Uterus (tissue), 4 donors: ENCODE measurements around the gene ERC2. TPM values are rescaled to one million over a fixed set of nuclear protein-coding genes. Genes with fewer than 3 reads are reported as not detected.

Experiments used
- DNase-seq, 2 donors: peaks; one replicate each; pipeline ENCODE4 v3.0.0-alpha.2; 2019 to 2020
- H3K27ac ChIP-seq, 2 donors: fragments of 200-600 bp; sonication (generic); 1 replicate in 1 of 2; 2 replicates in 1 of 2; pipeline ENCODE4 v1.5.1; 2016 to 2018
- H3K27me3 ChIP-seq, 2 donors: fragments of 200-600 bp; sonication (generic); one replicate each; pipeline ENCODE4 v1.5.1; 2018 to 2019; ENCODE audit warnings: control low read depth in 1 of 2
- H3K36me3 ChIP-seq, 2 donors: fragments of 200-600 bp; sonication (generic); one replicate each; pipeline ENCODE4 v1.5.1; 2019; ENCODE audit warnings: control low read depth in 1 of 2
- H3K4me1 ChIP-seq, 2 donors: fragments of 200-600 bp; sonication (generic); one replicate each; pipeline ENCODE4 v1.5.1; 2018 to 2019; ENCODE audit warnings: control low read depth in 1 of 2
- H3K4me3 ChIP-seq, 2 donors: fragments of 200-600 bp; sonication (generic); 1 replicate in 1 of 2; 2 replicates in 1 of 2; pipeline ENCODE4 v1.5.1; 2018 to 2019; ENCODE audit warnings: mild to moderate bottlenecking in 1 of 2
- H3K9me3 ChIP-seq, 2 donors: fragments of 200-600 bp; sonication (generic); one replicate each; pipeline ENCODE4 v1.5.1; 2019; ENCODE audit warnings: control low read depth in 1 of 2
- POLR2A ChIP-seq, 2 donors: fragments of 450-650 bp; IDR thresholded peaks; one replicate each; pipeline ENCODE4 v1.6.1; 2016; ENCODE audit warnings: antibody characterized with exemption in 2 of 2, mild to moderate bottlenecking in 1 of 2, moderate library complexity in 1 of 2
- intact Hi-C: fragments of 100-400 bp; cut with DNase I; formaldehyde crosslinking; loops from one replicate; pipeline ENCODE4 v1.15.1; 2023; ENCODE audit warnings: low total_unique reads
- total RNA-seq, 4 donors: library from RNA; depleted of rRNA in 3 of 4; stranded (reverse); fragments of >200 nt in 3 of 4; gene quantifications; one replicate each; pipeline versions ENCODE4 v1.1.0 to v1.2.4, GENCODE V29; 2014 to 2023
- TF ChIP-seq, protein P1 (sequence below), 4 experiments: fragments of 200-600 bp in 2 of 4; fragments of 450-650 bp in 2 of 4; sonication (generic) in 2 of 4; IDR thresholded peaks; one replicate each; pipeline ENCODE4 v1.5.1; 2016 to 2019; ENCODE audit warnings: antibody characterized with exemption in 4 of 4, mild to moderate bottlenecking in 2 of 4, moderate library complexity in 1 of 4
- donor health status: DM: yes; HTN: yes; CAD: no.

The ERC2 gene
- total RNA-seq, 4 donors from 2014 or later = 1.7 to 5.5 TPM; not detected in 2

DNA sequence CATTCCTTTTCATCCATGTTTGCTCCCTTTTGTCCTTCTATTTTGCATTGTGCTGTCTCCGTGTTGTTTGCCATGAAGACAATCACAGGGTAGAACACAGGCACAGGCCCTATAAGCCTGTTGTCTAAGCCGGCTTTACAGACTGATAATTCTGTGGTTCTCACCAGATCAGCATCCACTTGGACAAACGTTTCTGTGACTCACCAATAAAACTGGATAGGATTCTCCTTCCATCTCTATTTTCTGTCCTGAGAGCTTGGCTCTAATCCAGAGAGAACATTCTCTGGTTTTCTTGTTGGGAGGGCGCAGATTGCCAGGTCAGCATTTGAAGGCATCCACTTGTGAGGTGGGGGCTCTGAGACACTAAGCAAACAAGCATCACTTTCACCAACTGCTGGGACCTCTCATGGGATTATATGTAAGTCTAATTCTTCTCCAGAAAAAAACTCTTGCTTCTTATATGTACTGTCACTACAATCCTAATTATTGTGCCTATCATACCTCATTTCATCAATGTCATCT lies 101.6 kb downstream of the ERC2 start:
- H3K27ac ChIP-seq = no peak overlapping the region
- TF ChIP-seq, protein P1, sequence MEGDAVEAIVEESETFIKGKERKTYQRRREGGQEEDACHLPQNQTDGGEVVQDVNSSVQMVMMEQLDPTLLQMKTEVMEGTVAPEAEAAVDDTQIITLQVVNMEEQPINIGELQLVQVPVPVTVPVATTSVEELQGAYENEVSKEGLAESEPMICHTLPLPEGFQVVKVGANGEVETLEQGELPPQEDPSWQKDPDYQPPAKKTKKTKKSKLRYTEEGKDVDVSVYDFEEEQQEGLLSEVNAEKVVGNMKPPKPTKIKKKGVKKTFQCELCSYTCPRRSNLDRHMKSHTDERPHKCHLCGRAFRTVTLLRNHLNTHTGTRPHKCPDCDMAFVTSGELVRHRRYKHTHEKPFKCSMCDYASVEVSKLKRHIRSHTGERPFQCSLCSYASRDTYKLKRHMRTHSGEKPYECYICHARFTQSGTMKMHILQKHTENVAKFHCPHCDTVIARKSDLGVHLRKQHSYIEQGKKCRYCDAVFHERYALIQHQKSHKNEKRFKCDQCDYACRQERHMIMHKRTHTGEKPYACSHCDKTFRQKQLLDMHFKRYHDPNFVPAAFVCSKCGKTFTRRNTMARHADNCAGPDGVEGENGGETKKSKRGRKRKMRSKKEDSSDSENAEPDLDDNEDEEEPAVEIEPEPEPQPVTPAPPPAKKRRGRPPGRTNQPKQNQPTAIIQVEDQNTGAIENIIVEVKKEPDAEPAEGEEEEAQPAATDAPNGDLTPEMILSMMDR (IDR thresholded peaks at IDR 0.05) = no peak
- no peak for TF ChIP-seq POLR2A (IDR thresholded peaks at IDR 0.05)
- intact Hi-C loops = no loop called here

DNA sequence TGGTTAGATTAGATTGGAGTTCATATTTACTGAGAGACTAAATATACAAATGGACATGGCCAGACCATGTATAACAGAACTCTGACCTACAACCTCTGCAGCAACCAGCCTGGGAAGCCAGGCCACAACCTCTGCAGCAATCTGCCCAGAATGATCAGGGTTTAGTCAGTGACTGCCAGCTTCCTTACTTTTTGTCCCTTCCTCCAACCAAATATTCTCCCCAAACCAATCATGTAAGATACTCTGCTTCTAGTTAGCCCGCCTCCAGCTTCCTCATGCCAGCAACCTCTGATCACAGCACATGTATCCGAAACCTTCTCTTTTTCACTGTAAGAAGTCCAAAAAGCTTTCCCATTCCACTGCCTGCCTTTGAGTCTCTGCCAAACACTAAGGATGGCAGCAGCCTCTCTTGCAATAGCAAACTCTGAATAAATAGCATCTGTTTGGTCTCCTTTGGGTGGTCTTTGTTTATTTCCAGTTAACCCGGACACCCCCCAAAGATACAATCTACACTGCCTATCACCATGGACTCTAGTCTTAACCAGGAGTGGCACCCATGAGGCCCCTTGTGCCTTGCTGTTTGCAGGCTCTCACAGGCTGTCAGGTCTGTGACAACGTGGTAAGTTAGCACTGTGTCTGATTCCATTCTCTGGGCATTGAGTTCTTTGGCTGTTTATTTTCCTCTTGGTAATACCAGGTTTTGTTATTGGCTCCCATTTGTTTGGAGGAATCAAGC lies 102.2 kb downstream of the ERC2 start:
- intact Hi-C loops = no loop called here
- Histone ChIP-seq H3K4me1 (no peaks in the 10 kb centered on the region), H3K4me3 (no peak overlapping the region), H3K9me3 (no peaks in the 10 kb centered on the region), H3K27me3 (no peaks in the 10 kb centered on the region), H3K36me3 (no peaks in the 10 kb centered on the region), H3K27ac (no peak overlapping the region)
- TF ChIP-seq, protein P1 (IDR thresholded peaks at IDR 0.05) = no peak
- no peak for TF ChIP-seq POLR2A (IDR thresholded peaks at IDR 0.05)
- DNase-seq = no peak

More for the DNA sequence above, 101.6 kb downstream of the ERC2 start:
- H3K9me3 ChIP-seq = no peaks in the 10 kb centered on the region
- H3K4me1 ChIP-seq = no peaks in the 10 kb centered on the region
- H3K36me3 ChIP-seq = no peaks in the 10 kb centered on the region
- no peak overlapping the region for H3K4me3 ChIP-seq
- no peaks in the 10 kb centered on the region for H3K27me3 ChIP-seq
- no peak for DNase-seq

DNA sequence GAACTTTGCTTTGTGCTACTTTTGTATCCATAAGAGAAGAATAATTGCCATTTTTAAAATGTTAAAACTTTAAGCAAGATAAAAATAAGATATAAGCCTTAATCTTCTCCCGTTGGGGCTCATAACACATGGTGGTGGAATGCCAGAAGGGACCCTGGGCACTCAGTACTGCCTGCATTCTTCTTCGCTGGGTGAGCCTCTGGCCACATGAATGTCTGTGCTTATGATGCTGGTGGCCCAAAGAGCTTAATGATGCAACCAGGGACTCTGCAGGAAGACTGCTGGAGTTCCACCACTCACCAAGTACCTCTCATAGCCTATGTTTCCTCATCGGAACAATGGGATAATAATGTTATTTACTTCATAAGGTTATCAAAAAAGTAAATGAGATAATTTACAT lies 103.6 kb downstream of the ERC2 start:
- DNase-seq = no peak
- H3K36me3 ChIP-seq = no peaks in the 10 kb centered on the region
- no peak overlapping the region for H3K27ac ChIP-seq
- H3K9me3 ChIP-seq = no peaks in the 10 kb centered on the region
- H3K27me3 ChIP-seq = no peaks in the 10 kb centered on the region
- no peak overlapping the region for H3K4me3 ChIP-seq
- TF ChIP-seq, protein P1 (IDR thresholded peaks at IDR 0.05) = no peak
- no peak for TF ChIP-seq POLR2A (IDR thresholded peaks at IDR 0.05)
- intact Hi-C loops = no loop called here
- no peaks in the 10 kb centered on the region for H3K4me1 ChIP-seq

DNA sequence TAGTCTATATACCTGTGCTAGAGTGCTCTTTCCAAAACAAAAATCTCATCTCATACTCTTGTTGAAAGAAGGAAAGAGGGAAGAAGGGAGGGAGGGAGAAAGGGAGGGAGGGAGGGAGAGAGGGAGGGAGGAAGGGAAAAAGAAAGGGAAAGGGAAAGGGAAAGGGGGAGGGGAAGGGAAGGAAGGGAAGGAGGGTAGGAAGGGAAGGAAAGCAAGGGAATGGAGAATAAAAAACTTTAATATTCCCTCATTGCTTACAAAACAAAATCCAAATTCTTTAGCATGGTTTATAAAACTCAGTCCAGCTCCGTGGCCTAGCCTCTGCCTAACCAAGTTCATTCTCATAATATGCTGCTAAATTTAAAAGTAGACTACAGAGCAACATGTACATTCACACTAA lies 104.5 kb downstream of the ERC2 start:
- intact Hi-C loops = no loop called here
- Histone ChIP-seq H3K4me1 (no peaks in the 10 kb centered on the region), H3K9me3 (no peaks in the 10 kb centered on the region), H3K4me3 (no peak overlapping the region), H3K27ac (no peak overlapping the region), H3K27me3 (no peaks in the 10 kb centered on the region), H3K36me3 (no peaks in the 10 kb centered on the region)
- no peak for DNase-seq
- TF ChIP-seq POLR2A (IDR thresholded peaks at IDR 0.05) = no peak
- TF ChIP-seq, protein P1 (IDR thresholded peaks at IDR 0.05) = no peak

DNA sequence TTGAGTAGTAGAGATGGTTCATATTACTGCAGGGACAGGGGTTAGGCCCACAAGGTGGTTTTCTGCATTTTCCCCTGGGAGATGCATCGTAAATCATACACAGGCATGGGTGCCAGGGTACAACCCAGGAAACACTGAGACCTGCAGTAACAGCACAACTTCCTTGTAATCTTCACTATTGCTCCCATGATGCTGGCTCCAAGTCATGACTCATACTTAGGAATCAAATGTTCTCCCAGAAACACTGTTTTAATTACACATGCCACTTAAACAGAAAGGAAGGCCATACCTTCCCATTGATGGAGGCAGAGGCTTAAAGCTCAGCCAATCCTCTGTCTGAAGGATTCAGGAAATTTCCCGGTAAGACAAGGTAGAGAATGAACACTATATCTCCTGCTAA lies 106.5 kb downstream of the ERC2 start:
- TF ChIP-seq POLR2A (IDR thresholded peaks at IDR 0.05) = no peak
- TF ChIP-seq, protein P1 (IDR thresholded peaks at IDR 0.05) = no peak
- Histone ChIP-seq H3K36me3 (no peaks in the 10 kb centered on the region), H3K4me3 (no peak overlapping the region), H3K27ac (no peak overlapping the region), H3K4me1 (no peaks in the 10 kb centered on the region), H3K9me3 (no peaks in the 10 kb centered on the region), H3K27me3 (no peaks in the 10 kb centered on the region)
- intact Hi-C loops = no loop called here
- DNase-seq = no peak
